Prostate gland (tissue), 2 donors: Measurements from ENCODE around the gene SHROOM4.

Source experiments
- CTCF ChIP-seq, 4 experiments: fragments of 200-600 bp in 2 of 4; fragments of 450-650 bp in 2 of 4; sonication (generic) in 2 of 4; IDR thresholded peaks; 1 replicate in 3 of 4; 2 replicates in 1 of 4; pipeline ENCODE4 v1.5.1; 2016 to 2019; ENCODE audit warnings: antibody characterized with exemption in 4 of 4, mild to moderate bottlenecking in 2 of 4, moderate library complexity in 2 of 4
- POLR2A ChIP-seq: fragments of 450-650 bp; IDR thresholded peaks from one replicate; pipeline ENCODE4 v1.6.1; 2016; ENCODE audit warnings: antibody characterized with exemption, mild to moderate bottlenecking
- POLR2AphosphoS5 ChIP-seq: sonication (generic); formaldehyde crosslinking; IDR thresholded peaks from one replicate; pipeline ENCODE4 v1.6.1; 2017; ENCODE audit warnings: antibody characterized with exemption

DNA sequence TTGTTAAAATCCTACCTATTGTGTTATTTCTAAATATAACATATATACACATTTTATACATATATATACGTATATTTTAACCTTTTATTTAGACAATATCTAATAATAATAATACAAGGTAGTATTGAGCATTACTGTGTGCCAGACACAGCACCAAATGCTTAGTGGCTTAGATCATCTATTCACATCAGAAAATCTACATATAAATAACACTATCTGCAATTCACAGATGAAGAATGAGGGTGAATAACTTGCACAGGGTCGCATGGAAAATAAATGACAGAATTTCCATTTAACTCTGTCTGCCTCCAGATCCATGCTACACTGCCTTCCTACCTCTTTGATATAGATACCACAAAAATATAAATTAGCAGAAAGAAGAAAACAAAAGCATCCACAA is 37.7 kb downstream of the SHROOM4 start:
- TF ChIP-seq CTCF (IDR thresholded peaks at IDR 0.05) (no peak), POLR2A (no peak), POLR2AphosphoS5 (no peak)
